H1 (cell line): ENCODE results near the gene NDUFB5. TPM values are rescaled to one million over a fixed set of nuclear protein-coding genes. Genes with fewer than 3 reads are reported as not detected.

Experiments
- CTCF ChIA-PET: fragments of 300-600 bp; sonication (Branson Sonifier 250); formaldehyde crosslinking; loops from one replicate; lab custom pipeline; 2021; ENCODE audit not compliant: partially characterized antibody; lab: Charles Lee
- POLR2A ChIA-PET: fragments of 300-600 bp; sonication (Branson Sonifier 250); formaldehyde crosslinking; loops from one replicate; lab custom pipeline; 2021; ENCODE audit warnings: inconsistent platforms; ENCODE audit not compliant: partially characterized antibody; lab: Charles Lee
- DNase-seq, 2 experiments: peaks; one replicate each; pipeline versions ENCODE4 v3.0.0 to v3.0.0-alpha.2; 2010 to 2022; ENCODE audit warnings: low spot score in 2 of 2, low read depth in 1 of 2, mixed read lengths in 1 of 2
- FAIRE-seq: peaks from 2 replicates; lab custom pipeline; 2011; peaks lifted over from hg19 to GRCh38; lab: Jason Lieb, UNC
- H2AFZ ChIP-seq: 2 replicates; pipeline ENCODE4 v1.8.1; 2012; ENCODE audit warnings: low read length, inconsistent platforms
- H2AK5ac ChIP-seq: 2 replicates; pipeline ENCODE4 v1.6.1; 2013; ENCODE audit warnings: low read depth, low read length
- H2BK120ac ChIP-seq: replicated peaks from 2 replicates; pipeline ENCODE3; 2013; ENCODE audit warnings: low read depth, low read length, inconsistent platforms
- H2BK12ac ChIP-seq: 2 replicates; pipeline ENCODE4 v1.6.1; 2013; ENCODE audit warnings: low read depth, low read length
- H2BK15ac ChIP-seq: 2 replicates; pipeline ENCODE4 v1.6.1; 2013; ENCODE audit warnings: low read length
- H2BK20ac ChIP-seq: 2 replicates; pipeline ENCODE4 v1.6.1; 2013; ENCODE audit warnings: low read length
- H2BK5ac ChIP-seq: 2 replicates; pipeline ENCODE4 v1.6.1; 2013; ENCODE audit warnings: low read depth, low read length
- H3K14ac ChIP-seq: 2 replicates; pipeline ENCODE4 v1.6.1; 2013; ENCODE audit warnings: inconsistent platforms; ENCODE audit not compliant: insufficient read length
- H3K18ac ChIP-seq: 2 replicates; pipeline ENCODE4 v1.6.1; 2013; ENCODE audit warnings: low read length; ENCODE audit errors: extremely low read depth
- H3K23ac ChIP-seq: 2 replicates; pipeline ENCODE4 v1.6.1; 2013; ENCODE audit warnings: inconsistent platforms; ENCODE audit not compliant: insufficient read length
- H3K23me2 ChIP-seq: 2 replicates; pipeline ENCODE4 v1.6.1; 2013; ENCODE audit warnings: low read depth, low read length
- H3K27ac ChIP-seq: 2 replicates; pipeline ENCODE4 v1.6.1; 2011; ENCODE audit warnings: low read depth, low read length, inconsistent platforms
- H3K27me3 ChIP-seq, 4 experiments: replicated peaks in 1 of 4; 1 replicate in 1 of 4; 2 replicates in 3 of 4; pipeline versions ENCODE4 v1.6.1 to v1.8.1; 2011 to 2013; ENCODE audit warnings: low read length in 3 of 4, mild to moderate bottlenecking in 3 of 4, inconsistent platforms in 2 of 4, mixed read lengths in 2 of 4, moderate library complexity in 1 of 4; ENCODE audit not compliant: control insufficient read depth in 3 of 4, insufficient read depth in 3 of 4; ENCODE audit errors: extremely low read depth in 1 of 4
- H3K36me3 ChIP-seq, 4 experiments: 2 replicates each; pipeline versions ENCODE4 v1.6.1 to v1.8.1; 2011 to 2013; ENCODE audit warnings: mild to moderate bottlenecking in 4 of 4, low read length in 3 of 4, moderate library complexity in 2 of 4, control low read depth in 1 of 4, inconsistent platforms in 1 of 4; ENCODE audit not compliant: insufficient read depth in 4 of 4, control insufficient read depth in 2 of 4
- H3K4ac ChIP-seq: replicated peaks from 2 replicates; pipeline ENCODE3; 2013; ENCODE audit warnings: low read length, low read depth, mixed read lengths, inconsistent platforms; ENCODE audit not compliant: insufficient read length
- H3K4me1 ChIP-seq, 4 experiments: replicated peaks in 1 of 4; 1 replicate in 1 of 4; 2 replicates in 3 of 4; pipeline versions ENCODE4 v1.6.1 to v1.8.1; 2011 to 2013; ENCODE audit warnings: low read length in 3 of 4, inconsistent platforms in 2 of 4, mixed read lengths in 1 of 4; ENCODE audit not compliant: insufficient read depth in 4 of 4, control insufficient read depth in 3 of 4
- H3K4me2 ChIP-seq, 2 experiments: 2 replicates each; pipeline versions ENCODE4 v1.6.1 to v1.8.1; 2011 to 2013; ENCODE audit warnings: low read depth in 2 of 2, low read length in 2 of 2, control low read depth in 1 of 2, inconsistent platforms in 1 of 2, mild to moderate bottlenecking in 1 of 2; ENCODE audit not compliant: insufficient read depth in 1 of 2
- H3K4me3 ChIP-seq, 4 experiments: fragments of 200-600, 300-600 bp in 1 of 4; sonication (generic), shearing (Covaris generic), sonication (Bioruptor Twin) in 1 of 4; 2 replicates each; pipeline versions ENCODE4 v1.5.1 to v1.8.1; 2011 to 2016; ENCODE audit warnings: low read length in 4 of 4, low read depth in 3 of 4, control low read depth in 2 of 4, inconsistent platforms in 2 of 4, mild to moderate bottlenecking in 2 of 4, mixed read lengths in 1 of 4, moderate library complexity in 1 of 4; ENCODE audit not compliant: insufficient read depth in 2 of 4; ENCODE audit errors: extremely low read depth in 1 of 4
- H3K56ac ChIP-seq: replicated peaks from 2 replicates; pipeline ENCODE3; 2013; ENCODE audit warnings: low read depth, mild to moderate bottlenecking, mixed read lengths, low read length, inconsistent platforms; ENCODE audit not compliant: insufficient read length
- H3K79me1 ChIP-seq: 2 replicates; pipeline ENCODE4 v1.6.1; 2013; ENCODE audit warnings: low read depth, low read length, control low read depth
- H3K79me2 ChIP-seq, 2 experiments: 2 replicates each; pipeline versions ENCODE4 v1.6.1 to v1.8.1; 2012 to 2013; ENCODE audit warnings: low read length in 2 of 2, mild to moderate bottlenecking in 2 of 2, inconsistent platforms in 1 of 2; ENCODE audit not compliant: insufficient read depth in 2 of 2, control insufficient read depth in 1 of 2
- H3K9ac ChIP-seq, 4 experiments: replicated peaks in 1 of 4; 1 replicate in 1 of 4; 2 replicates in 3 of 4; pipeline versions ENCODE4 v1.6.1 to v1.8.1; 2011 to 2013; ENCODE audit warnings: low read depth in 3 of 4, low read length in 3 of 4, control low read depth in 2 of 4, mild to moderate bottlenecking in 2 of 4, moderate library complexity in 2 of 4, inconsistent platforms in 1 of 4; ENCODE audit errors: extremely low read depth in 1 of 4
- H3K9me3 ChIP-seq, 2 experiments: 2 replicates each; pipeline versions ENCODE4 v1.6.1 to v1.8.1; 2012 to 2013; ENCODE audit warnings: mild to moderate bottlenecking in 2 of 2, moderate library complexity in 2 of 2, control low read depth in 1 of 2, inconsistent platforms in 1 of 2, low read depth in 1 of 2, low read length in 1 of 2, mixed read lengths in 1 of 2; ENCODE audit not compliant: insufficient read depth in 2 of 2
- H4K20me1 ChIP-seq, 2 experiments: replicated peaks in 1 of 2; 2 replicates each; pipeline versions ENCODE3 to v1.8.1; 2011 to 2013; ENCODE audit warnings: inconsistent platforms in 2 of 2, low read length in 2 of 2, mild to moderate bottlenecking in 1 of 2; ENCODE audit not compliant: insufficient read depth in 2 of 2, control insufficient read depth in 1 of 2
- H4K5ac ChIP-seq: 2 replicates; pipeline ENCODE4 v1.6.1; 2013; ENCODE audit warnings: low read length, low read depth, mixed read lengths, inconsistent platforms; ENCODE audit not compliant: insufficient read length
- H4K8ac ChIP-seq: 2 replicates; pipeline ENCODE4 v1.8.0; 2013; ENCODE audit warnings: mild to moderate bottlenecking, moderate library complexity, low read length, inconsistent platforms; ENCODE audit not compliant: insufficient read depth; ENCODE audit errors: extremely low read depth
- H4K91ac ChIP-seq: replicated peaks from 2 replicates; pipeline ENCODE3; 2013; ENCODE audit warnings: low read length, mixed read lengths, inconsistent platforms; ENCODE audit not compliant: insufficient read length
- ATF2 ChIP-seq: IDR thresholded peaks from 2 replicates; pipeline ENCODE4 v1.6.1; 2012; ENCODE audit warnings: low read length, inconsistent platforms
- MAX ChIP-seq: IDR thresholded peaks from 2 replicates; pipeline ENCODE4 v1.6.1; 2012; ENCODE audit warnings: inconsistent platforms
- PHF8 ChIP-seq: fragments of 200-600 bp; sonication (generic); conservative IDR thresholded peaks from 2 replicates; pipeline ENCODE4 v1.7.1; 2012; ENCODE audit warnings: low read depth, mild to moderate bottlenecking, inconsistent platforms, low read length, moderate library complexity
- POLR2AphosphoS5 ChIP-seq: IDR thresholded peaks from 2 replicates; pipeline ENCODE4 v1.6.1; 2011; ENCODE audit warnings: low read depth, low read length
- RFX5 ChIP-seq: IDR thresholded peaks from 2 replicates; pipeline ENCODE4 v1.6.1; 2011; ENCODE audit warnings: low read depth, low read length, improper control_type of control experiment, borderline replicate concordance
- SIX5 ChIP-seq: IDR thresholded peaks from 2 replicates; pipeline ENCODE4 v1.6.1; 2011; ENCODE audit warnings: mild to moderate bottlenecking, low read depth, low read length
- TBP ChIP-seq: IDR thresholded peaks from 2 replicates; pipeline ENCODE4 v1.6.1; 2011; ENCODE audit warnings: low read depth, low read length, improper control_type of control experiment
- TEAD4 ChIP-seq: IDR thresholded peaks from 2 replicates; pipeline ENCODE4 v1.6.1; 2012; ENCODE audit warnings: low read depth, low read length, inconsistent platforms, mixed read lengths
- WGBS, 2 experiments: shearing (Covaris generic) in 1 of 2; methylation state at CpG; one replicate each; pipeline versions ENCODE4 v1.1.6 to v1.1.7; 2013 to 2015; ENCODE audit warnings: low lambda C conversion rate in 2 of 2, mixed read lengths in 2 of 2, inconsistent platforms in 1 of 2, low coverage in 1 of 2, missing lambda C conversion rate in 1 of 2; ENCODE audit not compliant: insufficient replicate concordance in 2 of 2, insufficient coverage in 1 of 2, insufficient read length in 1 of 2; ENCODE audit errors: extremely low coverage in 1 of 2, missing lambda C conversion rate in 1 of 2; 5-methylcytosine and 5-hydroxymethylcytosine counted together
- polyA plus RNA-seq, 7 experiments: library from polyadenylated mRNA; depleted of rRNA in 3 of 7; stranded (reverse) in 5 of 7; unstranded in 2 of 7; fragments of >200 nt in 5 of 7; fragments of 200-250 nt in 2 of 7; gene quantifications; 1 replicate in 5 of 7; 2 replicates in 1 of 7; 4 replicates in 1 of 7; pipeline versions ENCODE4 v1.2.1 to v1.2.3, GENCODE V29; 2011 to 2013; ENCODE audit warnings: missing spikeins in 2 of 7, mixed read lengths in 2 of 7
- total RNA-seq: library from RNA; stranded (reverse); fragmentation: NEBNext Ultra II Directional; extraction: Animal tissue kit (Norgen Biotek cat#: 25700); gene quantifications from 2 replicates; pipeline ENCODE4 v1.2.1, GENCODE V29; 2021
- TF ChIP-seq, protein P1 (sequence below), 3 experiments: IDR thresholded peaks; 1 replicate in 2 of 3; 2 replicates in 1 of 3; pipeline versions ENCODE4 v1.5.1 to v1.6.1; 2011; ENCODE audit warnings: low read length in 3 of 3, mild to moderate bottlenecking in 3 of 3, inconsistent platforms in 2 of 3, low read depth in 1 of 3, moderate library complexity in 1 of 3; ENCODE audit not compliant: insufficient read depth in 1 of 3; ENCODE audit errors: control extremely low read depth in 1 of 3

The NDUFB5 gene
- total and polyA plus RNA-seq, 2 of the 8 experiments (the other 6 are each of a cell fraction or from before 2014, with no cell fraction given): 46.1 to 85.8 TPM

DNA sequence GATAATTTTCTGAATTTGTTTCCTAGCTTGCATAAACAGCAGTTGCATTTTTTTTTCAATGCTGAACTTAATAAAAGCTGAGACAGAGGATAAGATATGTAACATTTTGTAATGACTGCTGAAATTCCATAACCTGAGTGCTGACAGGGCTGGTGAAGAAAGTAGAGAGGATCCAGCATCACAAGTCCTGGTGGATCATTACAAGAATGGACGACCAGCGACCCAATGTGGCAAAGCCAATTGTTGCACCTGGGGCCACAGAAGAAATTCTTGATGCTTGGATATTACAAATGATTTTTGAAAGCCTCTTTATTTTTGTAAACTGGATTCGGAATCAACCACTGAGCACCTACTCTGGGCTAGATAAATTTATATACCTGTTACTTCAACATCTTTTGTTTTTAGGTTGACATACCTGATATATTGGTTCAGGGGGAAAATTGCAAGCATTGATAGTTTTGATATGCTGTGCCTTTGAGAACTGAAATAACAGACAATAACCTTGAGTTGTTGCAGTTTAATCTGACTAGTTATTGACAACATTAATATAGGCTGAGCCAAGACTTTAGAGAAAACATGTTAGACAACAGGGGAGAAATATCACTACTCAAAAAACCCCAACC is 45.7 kb upstream of the NDUFB5 start:
- no peak overlapping the region for H3K4ac ChIP-seq
- H3K9ac ChIP-seq: no peak overlapping the region
- no peak overlapping the region for H2BK5ac ChIP-seq
- H2BK12ac ChIP-seq: no peak overlapping the region
- no peak overlapping the region for H3K4me3 ChIP-seq
- H3K4me1 ChIP-seq: no peaks in the 10 kb centered on the region; a peak in 1 of 7 replicates
- WGBS, 2 experiments: 10% methylated on average over 3 of the region's 3 CpGs; no CpG with 5 or more reads in 1 of the 2 experiments
- peaks cover 0 to 4% of the 10 kb centered on the region in 2 experiments; a peak in 2 of 4 replicates for H3K79me2 ChIP-seq
- no peak overlapping the region for H3K27ac ChIP-seq
- H2AFZ ChIP-seq: no peak overlapping the region
- no peak overlapping the region for H4K5ac ChIP-seq
- H2BK20ac ChIP-seq: no peak overlapping the region
- H3K36me3 ChIP-seq: no peaks in the 10 kb centered on the region
- no peaks in the 10 kb centered on the region for H3K9me3 ChIP-seq
- no peak overlapping the region for H2BK120ac ChIP-seq
- no peak overlapping the region for H3K4me2 ChIP-seq
- CTCF ChIA-PET: interaction anchor here (0.6 to 3.3 kb wide), 16 partner anchors 12 to 686 kb away, joined by 3 to 12 read pairs (median 4); partner anchors contain the start of gene GNB4
- no peak overlapping the region for H4K91ac ChIP-seq
- H3K79me1 ChIP-seq: no peaks in the 10 kb centered on the region
- no peak overlapping the region for H2AK5ac ChIP-seq
- H2BK15ac ChIP-seq: no peak overlapping the region
- no peak overlapping the region for H3K23ac ChIP-seq
- DNase-seq: peak in 1 of 2 experiments; percentile 72
- peak; percentile 84 for FAIRE-seq
- no peak overlapping the region for H3K14ac ChIP-seq
- H3K23me2 ChIP-seq: no peaks in the 10 kb centered on the region
- H3K27me3 ChIP-seq: no peaks in the 10 kb centered on the region
- H3K18ac ChIP-seq: no peak overlapping the region
- H4K20me1 ChIP-seq: peaks cover 0 to 2% of the 10 kb centered on the region in 2 experiments
- H4K8ac ChIP-seq: no peak overlapping the region
- POLR2A ChIA-PET: no interaction called here
- H3K56ac ChIP-seq: no peak overlapping the region
- TF ChIP-seq PHF8 (no peak), SIX5 (no peak), MAX (no peak), POLR2AphosphoS5 (no peak), ATF2 (no peak), TBP (no peak), TEAD4 (no peak), RFX5 (no peak)
- TF ChIP-seq, protein P1, sequence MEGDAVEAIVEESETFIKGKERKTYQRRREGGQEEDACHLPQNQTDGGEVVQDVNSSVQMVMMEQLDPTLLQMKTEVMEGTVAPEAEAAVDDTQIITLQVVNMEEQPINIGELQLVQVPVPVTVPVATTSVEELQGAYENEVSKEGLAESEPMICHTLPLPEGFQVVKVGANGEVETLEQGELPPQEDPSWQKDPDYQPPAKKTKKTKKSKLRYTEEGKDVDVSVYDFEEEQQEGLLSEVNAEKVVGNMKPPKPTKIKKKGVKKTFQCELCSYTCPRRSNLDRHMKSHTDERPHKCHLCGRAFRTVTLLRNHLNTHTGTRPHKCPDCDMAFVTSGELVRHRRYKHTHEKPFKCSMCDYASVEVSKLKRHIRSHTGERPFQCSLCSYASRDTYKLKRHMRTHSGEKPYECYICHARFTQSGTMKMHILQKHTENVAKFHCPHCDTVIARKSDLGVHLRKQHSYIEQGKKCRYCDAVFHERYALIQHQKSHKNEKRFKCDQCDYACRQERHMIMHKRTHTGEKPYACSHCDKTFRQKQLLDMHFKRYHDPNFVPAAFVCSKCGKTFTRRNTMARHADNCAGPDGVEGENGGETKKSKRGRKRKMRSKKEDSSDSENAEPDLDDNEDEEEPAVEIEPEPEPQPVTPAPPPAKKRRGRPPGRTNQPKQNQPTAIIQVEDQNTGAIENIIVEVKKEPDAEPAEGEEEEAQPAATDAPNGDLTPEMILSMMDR (IDR thresholded peaks at IDR 0.05; ENCODE audit: control extremely low read depth in 1 of 3, insufficient read depth in 1 of 3, low read depth in 1 of 3, low read length in 3 of 3): peak; percentile 66 to 92 (median 84)
